ENCODE measurements around the gene RRN3.
"Not testable (repeated sequence)": the region's sequence is repeated elsewhere in the genome, so short reads cannot be mapped to it uniquely, and the experiment has no call there.

- not testable (repeated sequence) for TF ChIP-seq CTCF (IDR thresholded peaks at IDR 0.05); SREBF2 (IDR thresholded peaks at IDR 0.05); RNF2 (IDR thresholded peaks at IDR 0.05; ENCODE audit: borderline replicate concordance, low read depth); CHD4 (IDR thresholded peaks at IDR 0.05; ENCODE audit: borderline replicate concordance); POLR2A (IDR thresholded peaks at IDR 0.05; ENCODE audit: low read length); RFX5 (IDR thresholded peaks at IDR 0.05); CBX2 (IDR thresholded peaks at IDR 0.05; ENCODE audit: borderline replicate concordance, low read depth)
- TF ChIP-seq, protein P1, sequence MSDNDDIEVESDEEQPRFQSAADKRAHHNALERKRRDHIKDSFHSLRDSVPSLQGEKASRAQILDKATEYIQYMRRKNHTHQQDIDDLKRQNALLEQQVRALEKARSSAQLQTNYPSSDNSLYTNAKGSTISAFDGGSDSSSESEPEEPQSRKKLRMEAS (IDR thresholded peaks at IDR 0.05) = not testable (repeated sequence)
Observed at GRCh38 chr16:15130943-15131700, 37.0 kb upstream of the RRN3 start.
